Measurements from ENCODE around the gene LMNTD2.

Gene LMNTD2

DNA sequence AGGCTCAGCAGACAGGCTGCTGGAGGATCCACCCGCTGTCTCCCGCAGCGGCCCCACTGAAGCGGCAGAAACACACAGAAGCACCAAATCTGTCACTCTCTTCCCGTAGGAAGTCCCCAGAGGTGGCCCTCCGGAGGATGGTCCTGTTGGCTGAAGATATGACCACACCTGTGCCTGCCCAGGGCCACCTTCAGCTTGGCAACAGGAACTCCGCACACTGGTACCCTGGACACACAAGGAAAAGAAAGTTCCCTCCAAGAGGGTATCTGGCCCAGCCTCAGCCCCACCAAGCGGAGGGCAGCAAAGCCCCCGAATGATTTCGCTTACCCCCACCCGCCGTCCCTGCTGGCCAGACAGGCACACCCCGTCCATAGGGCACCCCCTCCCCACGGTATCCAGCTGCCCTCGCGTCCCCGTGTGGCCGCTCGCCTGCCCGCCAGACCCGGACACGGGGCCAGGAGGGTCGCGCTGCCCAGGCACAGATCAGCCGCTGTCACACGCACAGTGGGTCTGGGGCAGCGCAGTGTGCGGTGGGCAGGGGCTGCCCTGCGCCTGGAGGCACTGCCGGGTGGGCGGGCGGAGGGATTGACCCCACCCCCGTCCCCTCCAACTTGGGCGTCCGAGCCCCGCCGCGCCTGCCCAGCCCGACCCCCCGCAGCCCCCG is 7.2 kb upstream of the LMNTD2 start:
- DNase-seq, result no peak

DNA sequence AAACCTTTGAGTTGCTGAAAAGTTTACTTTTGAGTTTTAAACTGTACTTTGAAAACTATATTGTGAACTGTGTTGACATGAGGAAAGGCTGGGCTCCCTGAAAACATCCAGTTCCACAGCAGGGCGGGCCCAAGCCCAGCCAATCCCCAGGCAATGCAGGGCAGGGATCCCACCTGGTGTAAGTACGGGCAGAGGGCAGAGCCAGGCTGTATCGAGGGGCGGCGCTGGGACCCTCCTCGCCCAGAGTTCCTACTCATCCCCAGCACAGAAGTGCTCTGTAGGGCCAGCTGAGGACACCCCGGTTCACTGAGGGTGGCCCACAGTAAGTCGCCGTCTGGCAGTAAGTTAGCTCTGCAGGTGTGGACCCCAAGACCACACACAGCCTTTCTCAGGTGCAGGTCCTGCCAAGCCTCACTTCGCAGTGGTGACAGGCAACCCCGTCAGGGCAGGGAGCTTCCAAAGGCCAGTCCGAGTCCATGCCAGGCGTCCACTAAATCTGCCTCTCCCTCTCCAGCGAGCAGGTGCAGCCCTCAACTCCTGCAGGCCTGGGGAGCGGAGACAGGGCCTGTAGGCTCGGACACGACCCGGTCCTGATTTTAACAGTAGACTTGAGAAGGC is 6.6 kb upstream of the LMNTD2 start:
- DNase-seq, result no peak

DNA sequence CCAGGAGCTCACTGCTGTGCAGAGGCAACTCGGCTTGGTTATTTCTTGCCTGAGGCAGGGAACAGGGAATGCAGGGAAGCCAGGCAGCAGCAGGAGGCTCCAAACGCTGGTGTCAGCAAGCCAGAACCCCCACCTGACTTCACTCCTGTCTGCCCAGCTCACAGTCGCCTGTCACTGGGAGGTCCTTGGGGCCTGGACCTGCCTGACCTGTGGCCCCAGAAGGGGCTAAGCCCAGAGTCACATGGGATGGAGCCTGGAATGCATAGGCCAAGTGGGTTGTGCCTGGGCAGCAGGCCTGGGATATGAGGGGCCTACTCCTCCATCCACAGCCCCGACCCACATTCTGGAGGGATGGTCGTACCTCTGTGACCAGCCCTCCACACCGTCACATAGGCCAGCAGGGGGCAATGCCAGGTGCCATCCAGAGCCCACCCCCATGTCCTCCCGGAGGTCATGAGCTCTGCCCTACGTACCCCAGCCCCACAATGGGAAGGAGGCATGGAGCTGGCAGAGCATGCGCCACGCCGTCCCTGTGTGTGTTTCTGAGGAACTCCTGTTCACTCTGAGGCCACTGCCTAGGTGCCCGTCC is 5.5 kb upstream of the LMNTD2 start:
- DNase-seq, result no peak

DNA sequence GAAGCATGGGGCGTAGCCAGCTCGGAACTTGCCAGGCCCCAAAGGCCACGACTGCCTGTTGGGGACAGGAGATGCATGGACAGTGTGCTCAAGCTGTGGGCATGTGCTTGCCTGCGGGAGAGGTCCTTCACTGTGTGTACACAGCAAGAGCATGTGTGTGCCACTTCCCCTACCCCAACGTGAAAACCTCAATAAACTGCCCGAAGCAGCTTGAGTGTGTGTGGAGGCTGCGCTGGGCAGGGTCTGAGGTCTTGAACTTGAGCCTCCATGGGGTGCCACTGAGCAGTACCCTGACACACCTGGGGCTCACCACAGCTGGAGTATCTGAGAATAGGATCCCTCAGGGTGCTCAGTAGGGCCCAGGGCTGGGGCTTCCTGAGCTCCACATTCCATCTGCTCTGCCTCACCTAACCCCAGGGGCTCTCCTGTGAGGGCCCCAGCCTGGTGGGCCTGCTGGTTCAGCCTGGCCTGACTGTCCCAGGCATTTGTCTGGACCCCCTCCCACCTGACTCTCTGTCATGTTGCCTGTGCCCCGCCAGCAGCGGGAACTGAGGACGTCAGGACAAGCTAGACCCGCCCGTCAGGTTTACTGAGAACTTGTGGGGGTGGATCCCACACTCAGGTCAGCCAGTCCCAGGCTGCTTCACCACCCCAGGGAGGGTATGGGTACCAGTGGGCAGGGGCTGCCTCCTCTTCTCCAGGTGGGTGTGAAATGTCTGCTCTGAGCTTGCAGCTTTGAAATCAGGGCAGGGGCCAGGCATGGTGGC is 3.5 kb upstream of the LMNTD2 start:
- DNase-seq, result no peak

DNA sequence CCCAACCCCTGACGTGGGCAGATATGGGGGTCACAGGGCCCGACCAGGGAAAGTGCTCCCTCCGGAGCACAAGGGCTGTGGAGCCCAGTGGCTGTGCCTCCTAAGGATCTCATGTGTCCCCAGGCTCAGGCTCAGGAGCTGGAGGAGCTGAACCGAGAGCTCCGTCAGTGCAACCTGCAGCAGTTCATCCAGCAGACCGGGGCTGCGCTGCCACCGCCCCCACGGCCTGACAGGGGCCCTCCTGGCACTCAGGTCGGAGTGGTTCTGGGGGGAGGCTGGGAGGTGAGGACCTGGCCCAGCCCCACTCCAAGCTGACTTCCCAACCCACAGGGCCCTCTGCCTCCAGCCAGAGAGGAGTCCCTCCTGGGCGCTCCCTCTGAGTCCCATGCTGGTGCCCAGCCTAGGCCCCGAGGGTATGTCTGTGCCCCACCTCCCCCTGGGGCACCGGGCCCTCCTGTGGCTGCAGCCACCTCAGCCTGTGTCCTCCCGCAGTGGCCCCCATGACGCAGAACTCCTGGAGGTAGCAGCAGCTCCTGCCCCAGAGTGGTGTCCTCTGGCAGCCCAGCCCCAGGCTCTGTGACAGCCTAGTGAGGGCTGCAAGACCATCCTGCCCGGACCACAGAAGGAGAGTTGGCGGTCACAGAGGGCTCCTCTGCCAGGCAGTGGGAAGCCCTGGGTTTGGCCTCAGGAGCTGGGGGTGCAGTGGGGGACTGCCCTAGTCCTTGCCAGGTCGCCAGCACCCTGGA is 2.7 kb upstream of the LMNTD2 start:
- DNase-seq, result no peak

DNA sequence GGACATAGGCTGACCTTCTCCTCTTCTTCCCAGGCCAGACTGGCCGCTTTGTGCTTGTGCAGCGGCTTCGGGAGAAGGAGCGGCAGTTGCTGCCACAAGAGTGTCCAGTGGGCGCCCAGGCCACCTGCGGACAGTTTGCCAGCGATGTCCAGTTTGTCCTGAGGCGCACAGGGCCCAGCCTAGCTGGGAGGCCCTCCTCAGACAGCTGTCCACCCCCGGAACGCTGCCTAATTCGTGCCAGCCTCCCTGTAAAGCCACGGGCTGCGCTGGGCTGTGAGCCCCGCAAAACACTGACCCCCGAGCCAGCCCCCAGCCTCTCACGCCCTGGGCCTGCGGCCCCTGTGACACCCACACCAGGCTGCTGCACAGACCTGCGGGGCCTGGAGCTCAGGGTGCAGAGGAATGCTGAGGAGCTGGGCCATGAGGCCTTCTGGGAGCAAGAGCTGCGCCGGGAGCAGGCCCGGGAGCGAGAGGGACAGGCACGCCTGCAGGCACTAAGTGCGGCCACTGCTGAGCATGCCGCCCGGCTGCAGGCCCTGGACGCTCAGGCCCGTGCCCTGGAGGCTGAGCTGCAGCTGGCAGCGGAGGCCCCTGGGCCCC is 1.6 kb upstream of the LMNTD2 start:
- no peak for DNase-seq

DNA sequence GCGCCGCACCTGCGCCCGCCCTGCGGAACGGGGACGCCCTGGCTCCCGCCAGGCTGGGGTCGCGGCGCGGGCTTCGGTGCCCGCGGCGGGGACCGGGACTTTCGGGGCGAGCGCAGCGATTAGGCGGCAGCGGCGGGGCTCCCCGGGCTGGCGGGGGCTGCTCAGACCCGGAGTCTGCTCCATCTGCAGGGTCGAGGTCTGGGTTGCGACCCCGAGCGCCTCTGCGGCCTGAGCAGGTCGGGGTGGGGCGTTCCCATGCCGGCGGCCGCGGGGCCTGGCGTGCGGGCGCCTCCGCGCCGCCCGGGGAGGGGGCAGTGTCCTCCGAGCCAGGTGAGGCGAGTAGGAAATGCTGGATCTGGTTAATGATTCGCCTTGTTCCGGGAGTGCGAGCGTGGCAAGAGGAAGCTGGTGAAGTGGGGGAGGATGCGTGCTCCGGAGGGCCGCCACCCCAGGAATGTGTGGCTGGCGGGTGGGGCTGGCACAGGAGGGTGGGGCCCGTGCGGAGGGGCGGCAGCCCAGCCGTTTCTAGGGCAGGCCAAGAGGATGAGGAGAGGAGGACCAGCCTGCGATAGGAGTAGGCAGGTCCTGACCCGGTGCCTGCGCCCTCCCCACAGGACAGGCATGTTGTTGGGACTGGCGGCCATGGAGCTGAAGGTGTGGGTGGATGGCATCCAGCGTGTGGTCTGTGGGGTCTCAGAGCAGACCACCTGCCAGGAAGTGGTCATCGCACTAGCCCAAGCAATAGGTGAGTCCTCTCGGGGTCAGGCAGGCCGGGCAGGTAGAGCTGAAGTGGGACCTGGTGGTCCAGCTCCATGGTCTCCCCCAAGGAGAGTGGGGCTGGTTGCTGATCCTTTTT is 838 bp upstream of the LMNTD2 start:
- peak; percentile 79 for DNase-seq

DNA sequence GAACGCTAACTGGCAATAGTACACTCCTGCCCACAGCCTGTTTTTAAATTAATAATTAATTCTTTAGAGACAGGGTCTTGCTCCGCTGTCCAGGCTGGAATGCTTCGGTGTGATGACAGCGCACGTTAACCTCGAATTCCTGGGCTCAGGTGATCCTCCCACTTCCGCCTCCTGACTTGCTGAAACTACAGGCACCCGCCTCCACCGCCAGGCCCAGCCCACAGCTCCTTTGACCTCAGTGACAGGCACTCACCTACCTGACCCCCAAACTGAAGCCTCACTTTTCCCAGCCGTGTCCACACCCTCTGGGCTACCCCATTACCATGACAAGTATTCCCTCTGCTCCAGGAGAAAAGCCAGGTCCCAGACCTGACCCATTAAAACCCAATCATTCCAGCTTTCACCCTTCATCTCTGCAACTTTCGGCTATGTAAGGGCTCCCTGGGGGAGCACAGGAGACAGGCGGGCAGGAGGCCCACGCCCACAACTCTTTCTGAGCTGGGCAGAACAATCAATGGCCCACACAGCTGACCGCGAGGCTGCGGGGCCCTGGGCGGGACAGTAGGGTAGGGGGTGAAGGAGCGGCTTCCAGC is 730 bp downstream of the LMNTD2 start:
- DNase-seq, result no peak

DNA sequence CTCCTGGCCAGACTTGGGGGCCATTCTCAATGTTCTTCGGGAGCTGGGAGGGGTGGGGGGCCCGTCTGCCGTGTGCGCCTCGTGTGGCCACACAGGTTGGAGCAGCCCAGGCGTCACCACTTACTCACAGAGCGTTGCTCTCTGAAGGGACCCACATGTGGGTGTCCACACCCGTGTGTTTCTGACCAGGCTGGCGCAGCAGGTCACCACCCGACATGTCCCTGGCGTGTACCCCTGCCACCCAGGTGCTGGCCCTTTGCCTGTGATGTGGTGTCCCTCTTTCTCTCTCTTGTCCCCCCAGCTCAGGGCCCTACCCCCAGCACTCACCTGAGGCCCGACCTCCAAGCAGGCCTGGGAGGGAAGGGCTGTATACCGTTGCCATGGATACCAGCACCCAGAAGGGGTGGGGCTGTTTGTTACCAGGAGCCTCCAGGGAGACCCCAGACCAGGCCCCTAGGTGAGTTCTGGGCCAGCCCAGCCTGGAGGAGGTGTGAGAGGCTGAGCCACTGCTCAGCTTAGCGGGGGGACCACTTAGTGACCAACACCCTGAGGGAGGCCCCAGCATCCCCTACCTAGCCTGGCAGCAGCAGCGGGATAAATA is 1.4 kb downstream of the LMNTD2 start:
- no peak for DNase-seq

DNA sequence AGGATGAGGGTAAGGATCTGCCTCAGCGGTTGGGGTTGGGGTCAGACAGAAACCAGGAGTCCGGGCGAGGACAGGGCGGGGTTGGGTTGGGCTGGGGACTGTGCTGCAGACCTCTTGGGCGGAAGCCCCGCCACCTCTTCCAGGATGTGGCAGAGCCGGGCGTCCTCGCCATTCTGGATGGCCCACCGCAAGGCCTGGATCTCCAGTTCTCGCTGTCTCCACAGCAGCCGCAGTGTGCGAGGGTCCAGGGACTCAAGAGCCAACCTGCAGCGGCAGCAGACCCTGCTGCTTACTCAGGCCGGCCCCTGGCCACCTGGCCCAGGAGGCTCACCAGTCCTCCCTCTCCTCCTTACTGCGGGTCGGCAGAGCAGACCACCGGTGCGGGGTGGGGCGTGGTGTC is 2.0 kb downstream of the LMNTD2 start:
- DNase-seq, result no peak

DNA sequence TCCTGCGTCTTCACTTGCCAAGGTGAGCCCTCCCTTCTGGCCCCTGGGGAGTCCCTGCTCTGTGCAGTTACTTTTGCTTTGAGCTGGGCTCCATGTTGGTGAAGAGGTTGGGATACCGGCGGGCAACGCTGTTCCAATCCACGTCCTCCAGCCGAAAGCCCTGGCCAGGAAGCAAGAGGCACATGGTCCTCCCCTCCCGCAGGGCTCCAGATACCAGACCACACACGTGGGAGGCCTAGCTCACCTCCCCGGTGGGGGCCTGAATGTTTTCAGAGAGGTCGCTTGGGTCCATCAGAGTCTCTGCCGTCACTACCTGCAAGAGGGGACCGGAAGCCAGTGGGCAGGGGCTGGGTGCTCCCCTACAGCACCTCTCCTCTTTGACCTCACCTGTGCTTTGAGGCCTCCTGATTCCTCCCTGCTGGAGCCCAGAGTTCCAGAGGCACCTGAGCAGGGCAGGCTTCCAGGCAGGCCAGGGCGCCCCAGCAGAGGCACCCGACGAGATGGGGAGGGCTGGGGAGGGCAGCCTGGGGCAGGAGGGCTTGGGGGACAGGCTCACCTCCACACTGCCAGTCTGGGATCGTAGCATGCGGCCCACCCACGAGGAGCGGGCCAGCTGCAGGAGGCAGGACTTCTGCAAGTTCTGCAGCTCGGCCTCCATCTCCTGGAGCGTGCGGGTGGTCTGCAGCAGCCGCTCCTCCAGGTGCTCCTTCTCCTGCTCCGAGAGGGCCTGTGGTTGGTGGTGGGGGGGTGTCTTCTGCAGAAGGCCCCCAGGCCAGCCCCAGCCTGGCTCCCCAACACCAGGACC is 3.0 kb downstream of the LMNTD2 start:
- no peak for DNase-seq

DNA sequence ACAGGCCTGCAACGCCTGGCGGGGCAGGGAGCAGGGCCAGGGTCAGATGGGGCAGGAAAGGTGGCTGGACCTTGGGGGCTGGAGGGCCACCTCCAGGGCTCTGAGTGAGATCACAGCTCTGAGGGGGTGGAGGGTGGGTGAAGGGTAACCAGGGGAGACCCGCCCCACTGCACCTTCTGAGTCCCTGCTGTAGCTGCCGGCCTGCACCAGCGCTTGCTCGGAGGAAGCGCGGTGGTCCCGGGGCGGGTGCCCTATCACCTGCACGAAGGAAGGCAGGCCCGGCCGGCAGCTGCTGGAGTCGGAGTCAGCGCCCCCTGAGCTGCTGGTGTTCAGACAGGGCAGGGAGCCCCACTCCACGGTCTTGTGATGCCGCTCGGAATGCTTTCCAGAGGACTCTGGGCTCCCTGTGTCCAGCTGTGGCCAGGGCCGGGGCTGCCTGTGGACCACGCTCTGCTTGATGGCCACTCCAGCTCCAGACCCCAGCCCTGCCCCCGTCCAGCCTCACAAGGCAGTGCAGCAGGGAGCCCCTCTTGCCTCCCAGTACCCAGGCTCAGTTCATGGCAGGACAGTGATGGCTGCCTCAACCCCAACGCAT is 3.8 kb downstream of the LMNTD2 start:
- no peak for DNase-seq

DNA sequence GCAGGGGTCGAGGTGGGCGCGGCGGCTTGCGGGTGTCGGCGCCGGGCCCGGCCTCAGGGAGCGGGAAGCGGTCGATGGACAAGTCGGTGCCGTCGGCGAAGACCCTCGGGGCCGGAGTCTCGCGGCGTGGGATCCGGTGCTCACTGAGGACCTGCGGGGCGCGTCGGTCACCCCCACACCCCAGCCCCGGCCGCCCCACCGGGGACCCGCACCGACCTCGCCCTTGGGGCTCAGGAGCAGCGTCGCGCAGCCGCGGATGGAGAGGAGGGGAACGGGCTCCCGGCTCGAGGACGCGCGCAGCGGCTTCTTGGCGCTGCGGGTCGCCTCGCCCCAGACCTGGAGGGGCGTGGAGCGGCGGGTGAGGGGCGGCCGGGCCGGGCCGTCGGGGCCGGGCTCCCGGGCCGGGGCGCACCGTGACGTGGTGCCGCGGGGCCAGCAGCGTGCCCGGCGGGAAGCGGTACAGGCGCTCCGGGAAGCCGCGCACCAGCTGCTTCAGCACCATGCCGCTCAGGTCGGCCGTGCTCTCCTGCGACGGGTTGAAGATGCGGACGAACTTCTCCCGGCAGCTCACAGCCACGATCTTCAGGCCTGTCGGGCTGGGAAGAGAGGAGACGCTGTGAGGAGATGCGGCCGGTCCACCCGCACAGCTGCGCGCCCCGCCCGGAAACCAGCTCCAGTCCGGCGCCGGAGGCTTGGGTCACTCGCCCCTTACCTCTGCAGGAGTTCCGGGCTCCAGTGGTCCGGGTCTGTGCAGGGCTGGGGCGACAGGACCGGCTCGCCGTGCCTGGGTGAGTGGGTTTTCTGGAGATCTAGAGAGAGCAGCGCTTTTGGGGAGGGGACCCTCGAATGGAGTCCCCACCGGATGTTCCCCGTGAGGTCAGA is 4.5 kb downstream of the LMNTD2 start:
- peak; percentile 59 for DNase-seq

DNA sequence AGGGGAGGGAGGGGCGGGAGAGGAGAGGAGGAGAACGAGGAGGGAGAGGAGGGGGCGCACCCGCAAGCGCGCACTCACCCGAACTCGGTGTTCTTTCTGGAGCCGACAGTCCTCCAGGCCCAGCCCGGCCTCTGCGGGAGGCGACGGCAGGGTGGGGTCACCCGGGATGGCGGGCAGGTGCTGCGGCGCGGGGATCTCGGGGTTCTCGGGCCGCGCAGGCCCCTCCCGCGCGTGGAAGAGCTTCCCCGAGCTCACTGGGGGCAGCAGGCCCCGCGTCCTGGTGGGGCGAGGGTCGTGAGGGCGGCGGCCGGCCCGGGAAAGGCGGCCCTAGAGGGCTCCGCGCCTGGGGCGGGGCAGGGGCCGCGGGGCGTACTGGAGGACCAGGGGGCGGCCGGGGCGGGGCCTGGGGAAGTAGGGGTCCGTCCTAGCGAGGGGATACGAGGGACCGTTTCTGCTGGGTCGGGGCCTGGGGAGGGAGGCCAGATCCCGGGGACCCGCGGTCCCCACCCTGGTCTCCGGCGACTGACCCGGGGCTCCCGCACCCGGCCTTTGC is 5.2 kb downstream of the LMNTD2 start:
- DNase-seq, result no peak

DNA sequence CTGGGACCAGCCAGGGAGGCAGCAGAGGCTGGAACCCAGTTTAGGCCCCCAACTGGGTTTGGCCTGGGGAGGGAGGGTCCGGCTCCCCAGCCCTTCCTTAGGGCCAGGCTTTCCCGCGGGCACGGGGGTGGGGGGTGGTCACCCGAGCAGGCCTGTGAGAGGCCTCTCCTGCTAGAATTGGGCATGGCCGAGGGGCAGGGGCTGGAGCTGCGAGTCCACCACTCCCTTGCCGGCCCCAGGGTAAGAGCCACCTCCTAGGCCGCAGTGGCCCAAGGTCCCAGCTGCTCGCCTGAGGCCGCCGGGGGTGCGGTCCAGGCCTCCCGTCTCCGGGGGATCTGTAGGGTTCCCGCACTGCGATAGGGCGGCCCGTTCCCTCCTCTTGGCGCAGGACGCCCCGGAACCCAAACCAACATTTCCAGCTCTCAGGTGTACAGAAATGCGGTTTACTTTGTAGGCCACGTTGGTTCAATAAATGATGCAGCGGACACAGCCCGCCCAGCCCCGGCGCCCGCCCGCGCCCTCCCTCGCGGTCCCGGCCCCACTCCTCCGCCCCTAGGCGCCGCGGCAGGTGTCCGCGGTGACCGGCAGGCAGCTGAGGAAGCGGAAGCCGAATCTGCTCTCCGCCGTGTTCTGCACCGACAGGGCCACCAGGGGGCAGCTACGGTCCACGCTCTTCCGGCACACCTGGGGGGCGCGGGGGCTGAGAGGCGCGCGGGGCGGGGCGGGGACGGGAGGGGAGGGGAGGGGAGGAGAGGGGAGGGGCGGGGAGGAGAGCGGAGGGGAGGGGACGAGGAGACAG is 5.9 kb downstream of the LMNTD2 start:
- DNase-seq, result peak; percentile 83

DNA sequence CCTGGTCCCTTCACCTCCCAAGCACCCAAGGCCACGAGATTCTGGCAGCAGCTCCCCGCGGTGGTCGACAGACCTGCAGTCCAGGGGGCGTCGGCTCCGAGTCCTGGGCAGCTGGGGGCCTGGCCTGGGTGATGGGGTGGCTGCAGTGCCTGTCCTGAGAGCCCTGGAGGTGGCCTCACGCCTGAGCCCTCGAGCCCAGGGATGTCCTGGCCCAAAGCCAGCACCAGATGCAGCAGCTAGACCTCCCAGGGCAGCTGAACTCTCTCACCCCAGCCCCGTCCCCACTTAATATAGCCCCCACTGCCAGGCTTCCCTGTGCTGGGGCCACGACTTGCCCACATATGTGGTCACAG is 6.6 kb downstream of the LMNTD2 start:
- no peak for DNase-seq
